ENCODE data around the gene PHLDB1. TPM values are rescaled to one million over a fixed set of nuclear protein-coding genes. Genes with fewer than 3 reads are reported as not detected.

PHLDB1 gene
- total and polyA plus RNA-seq, 2 donors (not counting 3 experiments of a cell fraction or from before 2014, with no cell fraction given), result 99.7 to 183 TPM

- dilution Hi-C loops (cut with MboI; ENCODE audit: extremely low pct_ligation_motif_present, low sequenced_read_pairs), result no loop called here
- POLR2A ChIA-PET, result no interaction called here
- DNase-seq (ENCODE audit: low read depth, low spot score), result no peak
These were observed 72.1 kb downstream of the PHLDB1 start, which contains the start of gene TREH for GRCh38 chr11:118679483-118679882. TSS of gene TREH (minus strand) at chr11:118679650. CDS start at chr11:118679627, 23 bp downstream.

GRCh38 chr11:118682372-118682771, 75.0 kb downstream of the PHLDB1 start:
- Histone ChIP-seq H3K9me1 (replicated peaks; ENCODE audit: control insufficient read depth, extremely low read depth, insufficient read depth, low read length) (no peaks in the 10 kb centered on the region), H2AFZ (ENCODE audit: low read depth, low read length) (no peak overlapping the region), H3K9ac (replicated peaks; ENCODE audit: extremely low read depth, insufficient read depth, low read length) (no peak overlapping the region), H3K36me3 (ENCODE audit: control insufficient read depth in 2 of 2, extremely low read depth in 1 of 2, insufficient read depth in 2 of 2, low read length in 2 of 2) (no peaks in the 10 kb centered on the region), H3K9me3 (replicated peaks; ENCODE audit: control insufficient read depth, insufficient read depth, low read length) (no peaks in the 10 kb centered on the region), H3K4me2 (ENCODE audit: insufficient read depth, low read length) (no peak overlapping the region), H3K27me3 (ENCODE audit: control insufficient read depth in 2 of 2, insufficient read depth in 2 of 2, low read length in 2 of 2) (peaks cover 2 to 3% of the 10 kb centered on the region in 2 experiments), H3K79me2 (ENCODE audit: control insufficient read depth, insufficient read depth, low read length) (no peaks in the 10 kb centered on the region), H3K27ac (ENCODE audit: insufficient read depth, low read depth, low read length) (no peak overlapping the region), H3K4me3 (replicated peaks in 1 of 3; ENCODE audit: insufficient read depth in 1 of 3, low read depth in 1 of 3, low read length in 3 of 3) (no peak overlapping the region), H3K4me1 (ENCODE audit: control insufficient read depth, extremely low read depth, insufficient read depth, low read length) (no peaks in the 10 kb centered on the region), H4K20me1 (replicated peaks; ENCODE audit: control insufficient read depth, extremely low read depth, insufficient read depth, low read length) (no peaks in the 10 kb centered on the region)
- ChIA-PET POLR2A (no interaction called here), CTCF (no interaction called here)
- TF ChIP-seq GATA2 (IDR thresholded peaks at IDR 0.05; ENCODE audit: insufficient read depth, insufficient read length, low read depth, low read length) (no peak), FOS (IDR thresholded peaks at IDR 0.05; ENCODE audit: borderline replicate concordance, insufficient read depth, low read length) (no peak), EZH2 (IDR thresholded peaks at IDR 0.05; ENCODE audit: borderline replicate concordance, low read depth, low read length, severe bottlenecking) (no peak), POLR2A (IDR thresholded peaks at IDR 0.05; ENCODE audit: low read depth, low read length) (no peak), JUN (IDR thresholded peaks at IDR 0.05; ENCODE audit: borderline replicate concordance, insufficient read depth, insufficient read length, low read depth) (no peak), POLR2AphosphoS5 (IDR thresholded peaks at IDR 0.05; ENCODE audit: insufficient read depth, low read depth, low read length) (no peak), CTCF (IDR thresholded peaks at IDR 0.05; ENCODE audit: extremely low read depth in 1 of 2, insufficient read depth in 1 of 2, low read depth in 1 of 2, low read length in 2 of 2) (no peak), MYC (IDR thresholded peaks at IDR 0.05; ENCODE audit: low read depth, low read length) (no peak), MAX (IDR thresholded peaks at IDR 0.05; ENCODE audit: insufficient read depth, insufficient read length) (no peak)
- no peak for DNase-seq (ENCODE audit: low read depth, low spot score)
- FAIRE-seq, result no peak
- intact Hi-C loops (cut with micrococcal nuclease) (no loop called here), dilution Hi-C loops (cut with MboI; ENCODE audit: extremely low pct_ligation_motif_present, low sequenced_read_pairs) (no loop called here)
- BruUV-seq (replicated peaks), result no TSS peak

More at GRCh38 chr11:118679483-118679882, 72.1 kb downstream of the PHLDB1 start, which contains the start of gene TREH:
- no peaks in the 10 kb centered on the region for H3K36me3 ChIP-seq (ENCODE audit: control insufficient read depth in 2 of 2, extremely low read depth in 1 of 2, insufficient read depth in 2 of 2, low read length in 2 of 2)
- H3K4me2 ChIP-seq (ENCODE audit: insufficient read depth, low read length), result no peak within 1 kb of the TSS
- CTCF ChIA-PET, result interaction anchor here (2.3 kb wide), 1 partner anchor 10 kb away, joined by 16 read pairs; no protein-coding TSS in a partner anchor
- FAIRE-seq, result no peak
- no peaks in the 10 kb centered on the region for H3K9me3 ChIP-seq (replicated peaks; ENCODE audit: control insufficient read depth, insufficient read depth, low read length)
- intact Hi-C loops (cut with micrococcal nuclease), result no loop called here
- H3K9me1 ChIP-seq (replicated peaks; ENCODE audit: control insufficient read depth, extremely low read depth, insufficient read depth, low read length), result no peaks in the 10 kb centered on the region
- H2AFZ ChIP-seq (ENCODE audit: low read depth, low read length), result no peak within 1 kb of the TSS
- no peak within 1 kb of the TSS for H3K9ac ChIP-seq (replicated peaks; ENCODE audit: extremely low read depth, insufficient read depth, low read length)
- BruUV-seq (replicated peaks), result no TSS peak
- H3K27me3 ChIP-seq (ENCODE audit: control insufficient read depth in 2 of 2, insufficient read depth in 2 of 2, low read length in 2 of 2), result peaks cover 0 to under 1% of the 10 kb centered on the region in 2 experiments
- H4K20me1 ChIP-seq (replicated peaks; ENCODE audit: control insufficient read depth, extremely low read depth, insufficient read depth, low read length), result no peaks in the 10 kb centered on the region
- H3K4me1 ChIP-seq (ENCODE audit: control insufficient read depth, extremely low read depth, insufficient read depth, low read length), result no peaks in the 10 kb centered on the region
- no peaks in the 10 kb centered on the region for H3K79me2 ChIP-seq (ENCODE audit: control insufficient read depth, insufficient read depth, low read length)
- no peak within 1 kb of the TSS for H3K4me3 ChIP-seq (replicated peaks in 1 of 3; ENCODE audit: insufficient read depth in 1 of 3, low read depth in 1 of 3, low read length in 3 of 3)
- H3K27ac ChIP-seq (ENCODE audit: insufficient read depth, low read depth, low read length), result no peak within 1 kb of the TSS
- no peak for TF ChIP-seq MYC (IDR thresholded peaks at IDR 0.05; ENCODE audit: low read depth, low read length)
- TF ChIP-seq MAX (IDR thresholded peaks at IDR 0.05; ENCODE audit: insufficient read depth, insufficient read length), result no peak
- no peak for TF ChIP-seq EZH2 (IDR thresholded peaks at IDR 0.05; ENCODE audit: borderline replicate concordance, low read depth, low read length, severe bottlenecking)
- TF ChIP-seq JUN (IDR thresholded peaks at IDR 0.05; ENCODE audit: borderline replicate concordance, insufficient read depth, insufficient read length, low read depth), result no peak
- no peak for TF ChIP-seq POLR2A (IDR thresholded peaks at IDR 0.05; ENCODE audit: low read depth, low read length)
- TF ChIP-seq FOS (IDR thresholded peaks at IDR 0.05; ENCODE audit: borderline replicate concordance, insufficient read depth, low read length), result no peak
- no peak for TF ChIP-seq GATA2 (IDR thresholded peaks at IDR 0.05; ENCODE audit: insufficient read depth, insufficient read length, low read depth, low read length)
